ENCODE data around the gene FN1.

The FN1 gene

DNA sequence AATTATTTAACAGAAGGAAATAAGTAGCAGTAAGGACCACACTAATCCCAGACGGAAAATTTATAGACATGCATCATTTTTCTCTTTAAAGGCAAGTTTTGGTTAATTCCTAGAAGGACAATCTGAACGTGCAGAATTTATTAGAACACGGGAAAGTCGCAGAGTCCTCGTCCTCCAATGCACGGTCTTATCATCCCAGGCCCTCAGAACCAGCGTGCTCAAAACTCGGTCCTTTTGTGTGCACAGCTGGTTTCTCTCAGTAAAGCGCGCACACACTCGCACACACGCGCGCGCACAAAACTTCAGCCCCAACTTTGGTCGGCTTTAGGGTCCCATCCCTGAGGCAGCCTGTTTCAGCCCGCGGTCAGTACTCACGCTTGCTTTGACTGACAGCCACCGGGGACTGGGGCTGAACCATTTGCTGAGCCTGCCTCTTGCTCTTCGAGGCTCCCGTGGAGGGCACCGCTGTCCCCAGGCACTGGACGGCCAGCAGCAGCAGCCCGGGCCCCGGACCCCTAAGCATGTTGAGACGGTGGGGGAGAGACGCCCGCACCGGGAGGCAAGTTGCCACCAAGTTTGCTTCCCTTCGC, 493 bp downstream of the FN1 start (continued):
- TF ChIP-seq, protein P1, sequence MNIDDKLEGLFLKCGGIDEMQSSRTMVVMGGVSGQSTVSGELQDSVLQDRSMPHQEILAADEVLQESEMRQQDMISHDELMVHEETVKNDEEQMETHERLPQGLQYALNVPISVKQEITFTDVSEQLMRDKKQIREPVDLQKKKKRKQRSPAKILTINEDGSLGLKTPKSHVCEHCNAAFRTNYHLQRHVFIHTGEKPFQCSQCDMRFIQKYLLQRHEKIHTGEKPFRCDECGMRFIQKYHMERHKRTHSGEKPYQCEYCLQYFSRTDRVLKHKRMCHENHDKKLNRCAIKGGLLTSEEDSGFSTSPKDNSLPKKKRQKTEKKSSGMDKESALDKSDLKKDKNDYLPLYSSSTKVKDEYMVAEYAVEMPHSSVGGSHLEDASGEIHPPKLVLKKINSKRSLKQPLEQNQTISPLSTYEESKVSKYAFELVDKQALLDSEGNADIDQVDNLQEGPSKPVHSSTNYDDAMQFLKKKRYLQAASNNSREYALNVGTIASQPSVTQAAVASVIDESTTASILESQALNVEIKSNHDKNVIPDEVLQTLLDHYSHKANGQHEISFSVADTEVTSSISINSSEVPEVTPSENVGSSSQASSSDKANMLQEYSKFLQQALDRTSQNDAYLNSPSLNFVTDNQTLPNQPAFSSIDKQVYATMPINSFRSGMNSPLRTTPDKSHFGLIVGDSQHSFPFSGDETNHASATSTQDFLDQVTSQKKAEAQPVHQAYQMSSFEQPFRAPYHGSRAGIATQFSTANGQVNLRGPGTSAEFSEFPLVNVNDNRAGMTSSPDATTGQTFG (tag by site-specific recombination; IDR thresholded peaks at IDR 0.05; ENCODE audit: borderline replicate concordance) = no peak
- TF ChIP-seq ZNF596 (tag by site-specific recombination; IDR thresholded peaks at IDR 0.05) (no peak), ZNF777 (tag by site-specific recombination; IDR thresholded peaks at IDR 0.05; ENCODE audit: borderline replicate concordance) (0 out of 2 replicates have a peak, but pooled peaks have one; percentile 58), ZNF658 (tag by site-specific recombination; IDR thresholded peaks at IDR 0.05) (no peak), ZFP37 (tag by site-specific recombination; IDR thresholded peaks at IDR 0.05) (0 out of 2 replicates have a peak, but pooled peaks have one; percentile 29), ZNF16 (tag by site-specific recombination; IDR thresholded peaks at IDR 0.05; ENCODE audit: low read depth) (no peak), ZSCAN23 (tag by site-specific recombination; IDR thresholded peaks at IDR 0.05) (no peak), ZBTB8A (tag by site-specific recombination; IDR thresholded peaks at IDR 0.05) (peak; percentile 67), ZNF23 (tag by site-specific recombination; IDR thresholded peaks at IDR 0.05; ENCODE audit: borderline replicate concordance) (no peak), ZNF366 (tag by site-specific recombination; conservative IDR thresholded peaks at IDR 0.05) (no peak), ZBTB48 (tag by site-specific recombination; IDR thresholded peaks at IDR 0.05) (peak; percentile 81)
- TF ChIP-seq, protein P2, sequence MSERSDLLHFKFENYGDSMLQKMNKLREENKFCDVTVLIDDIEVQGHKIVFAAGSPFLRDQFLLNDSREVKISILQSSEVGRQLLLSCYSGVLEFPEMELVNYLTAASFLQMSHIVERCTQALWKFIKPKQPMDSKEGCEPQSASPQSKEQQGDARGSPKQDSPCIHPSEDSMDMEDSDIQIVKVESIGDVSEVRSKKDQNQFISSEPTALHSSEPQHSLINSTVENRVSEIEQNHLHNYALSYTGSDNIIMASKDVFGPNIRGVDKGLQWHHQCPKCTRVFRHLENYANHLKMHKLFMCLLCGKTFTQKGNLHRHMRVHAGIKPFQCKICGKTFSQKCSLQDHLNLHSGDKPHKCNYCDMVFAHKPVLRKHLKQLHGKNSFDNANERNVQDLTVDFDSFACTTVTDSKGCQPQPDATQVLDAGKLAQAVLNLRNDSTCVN (tag by site-specific recombination; optimal IDR thresholded peaks at IDR 0.05) = peak; percentile 75
- TF ChIP-seq, protein P3, sequence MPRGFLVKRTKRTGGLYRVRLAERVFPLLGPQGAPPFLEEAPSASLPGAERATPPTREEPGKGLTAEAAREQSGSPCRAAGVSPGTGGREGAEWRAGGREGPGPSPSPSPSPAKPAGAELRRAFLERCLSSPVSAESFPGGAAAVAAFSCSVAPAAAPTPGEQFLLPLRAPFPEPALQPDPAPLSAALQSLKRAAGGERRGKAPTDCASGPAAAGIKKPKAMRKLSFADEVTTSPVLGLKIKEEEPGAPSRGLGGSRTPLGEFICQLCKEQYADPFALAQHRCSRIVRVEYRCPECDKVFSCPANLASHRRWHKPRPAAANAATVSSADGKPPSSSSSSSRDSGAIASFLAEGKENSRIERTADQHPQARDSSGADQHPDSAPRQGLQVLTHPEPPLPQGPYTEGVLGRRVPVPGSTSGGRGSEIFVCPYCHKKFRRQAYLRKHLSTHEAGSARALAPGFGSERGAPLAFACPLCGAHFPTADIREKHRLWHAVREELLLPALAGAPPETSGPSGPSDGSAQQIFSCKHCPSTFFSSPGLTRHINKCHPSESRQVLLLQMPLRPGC (tag by site-specific recombination; IDR thresholded peaks at IDR 0.05) = no peak
- TF ChIP-seq, protein P4, sequence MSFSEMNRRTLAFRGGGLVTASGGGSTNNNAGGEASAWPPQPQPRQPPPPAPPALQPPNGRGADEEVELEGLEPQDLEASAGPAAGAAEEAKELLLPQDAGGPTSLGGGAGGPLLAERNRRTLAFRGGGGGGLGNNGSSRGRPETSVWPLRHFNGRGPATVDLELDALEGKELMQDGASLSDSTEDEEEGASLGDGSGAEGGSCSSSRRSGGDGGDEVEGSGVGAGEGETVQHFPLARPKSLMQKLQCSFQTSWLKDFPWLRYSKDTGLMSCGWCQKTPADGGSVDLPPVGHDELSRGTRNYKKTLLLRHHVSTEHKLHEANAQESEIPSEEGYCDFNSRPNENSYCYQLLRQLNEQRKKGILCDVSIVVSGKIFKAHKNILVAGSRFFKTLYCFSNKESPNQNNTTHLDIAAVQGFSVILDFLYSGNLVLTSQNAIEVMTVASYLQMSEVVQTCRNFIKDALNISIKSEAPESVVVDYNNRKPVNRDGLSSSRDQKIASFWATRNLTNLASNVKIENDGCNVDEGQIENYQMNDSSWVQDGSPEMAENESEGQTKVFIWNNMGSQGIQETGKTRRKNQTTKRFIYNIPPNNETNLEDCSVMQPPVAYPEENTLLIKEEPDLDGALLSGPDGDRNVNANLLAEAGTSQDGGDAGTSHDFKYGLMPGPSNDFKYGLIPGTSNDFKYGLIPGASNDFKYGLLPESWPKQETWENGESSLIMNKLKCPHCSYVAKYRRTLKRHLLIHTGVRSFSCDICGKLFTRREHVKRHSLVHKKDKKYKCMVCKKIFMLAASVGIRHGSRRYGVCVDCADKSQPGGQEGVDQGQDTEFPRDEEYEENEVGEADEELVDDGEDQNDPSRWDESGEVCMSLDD (tag by site-specific recombination; IDR thresholded peaks at IDR 0.05) = peak; percentile 58; the same call in 1 of the 2 replicates
- TF ChIP-seq, protein P5, sequence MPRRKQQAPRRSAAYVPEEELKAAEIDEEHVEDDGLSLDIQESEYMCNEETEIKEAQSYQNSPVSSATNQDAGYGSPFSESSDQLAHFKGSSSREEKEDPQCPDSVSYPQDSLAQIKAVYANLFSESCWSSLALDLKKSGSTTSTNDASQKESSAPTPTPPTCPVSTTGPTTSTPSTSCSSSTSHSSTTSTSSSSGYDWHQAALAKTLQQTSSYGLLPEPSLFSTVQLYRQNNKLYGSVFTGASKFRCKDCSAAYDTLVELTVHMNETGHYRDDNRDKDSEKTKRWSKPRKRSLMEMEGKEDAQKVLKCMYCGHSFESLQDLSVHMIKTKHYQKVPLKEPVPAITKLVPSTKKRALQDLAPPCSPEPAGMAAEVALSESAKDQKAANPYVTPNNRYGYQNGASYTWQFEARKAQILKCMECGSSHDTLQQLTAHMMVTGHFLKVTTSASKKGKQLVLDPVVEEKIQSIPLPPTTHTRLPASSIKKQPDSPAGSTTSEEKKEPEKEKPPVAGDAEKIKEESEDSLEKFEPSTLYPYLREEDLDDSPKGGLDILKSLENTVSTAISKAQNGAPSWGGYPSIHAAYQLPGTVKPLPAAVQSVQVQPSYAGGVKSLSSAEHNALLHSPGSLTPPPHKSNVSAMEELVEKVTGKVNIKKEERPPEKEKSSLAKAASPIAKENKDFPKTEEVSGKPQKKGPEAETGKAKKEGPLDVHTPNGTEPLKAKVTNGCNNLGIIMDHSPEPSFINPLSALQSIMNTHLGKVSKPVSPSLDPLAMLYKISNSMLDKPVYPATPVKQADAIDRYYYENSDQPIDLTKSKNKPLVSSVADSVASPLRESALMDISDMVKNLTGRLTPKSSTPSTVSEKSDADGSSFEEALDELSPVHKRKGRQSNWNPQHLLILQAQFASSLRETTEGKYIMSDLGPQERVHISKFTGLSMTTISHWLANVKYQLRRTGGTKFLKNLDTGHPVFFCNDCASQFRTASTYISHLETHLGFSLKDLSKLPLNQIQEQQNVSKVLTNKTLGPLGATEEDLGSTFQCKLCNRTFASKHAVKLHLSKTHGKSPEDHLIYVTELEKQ (tag by site-specific recombination; IDR thresholded peaks at IDR 0.05; ENCODE audit: borderline replicate concordance) = no peak
- TF ChIP-seq, protein P6, sequence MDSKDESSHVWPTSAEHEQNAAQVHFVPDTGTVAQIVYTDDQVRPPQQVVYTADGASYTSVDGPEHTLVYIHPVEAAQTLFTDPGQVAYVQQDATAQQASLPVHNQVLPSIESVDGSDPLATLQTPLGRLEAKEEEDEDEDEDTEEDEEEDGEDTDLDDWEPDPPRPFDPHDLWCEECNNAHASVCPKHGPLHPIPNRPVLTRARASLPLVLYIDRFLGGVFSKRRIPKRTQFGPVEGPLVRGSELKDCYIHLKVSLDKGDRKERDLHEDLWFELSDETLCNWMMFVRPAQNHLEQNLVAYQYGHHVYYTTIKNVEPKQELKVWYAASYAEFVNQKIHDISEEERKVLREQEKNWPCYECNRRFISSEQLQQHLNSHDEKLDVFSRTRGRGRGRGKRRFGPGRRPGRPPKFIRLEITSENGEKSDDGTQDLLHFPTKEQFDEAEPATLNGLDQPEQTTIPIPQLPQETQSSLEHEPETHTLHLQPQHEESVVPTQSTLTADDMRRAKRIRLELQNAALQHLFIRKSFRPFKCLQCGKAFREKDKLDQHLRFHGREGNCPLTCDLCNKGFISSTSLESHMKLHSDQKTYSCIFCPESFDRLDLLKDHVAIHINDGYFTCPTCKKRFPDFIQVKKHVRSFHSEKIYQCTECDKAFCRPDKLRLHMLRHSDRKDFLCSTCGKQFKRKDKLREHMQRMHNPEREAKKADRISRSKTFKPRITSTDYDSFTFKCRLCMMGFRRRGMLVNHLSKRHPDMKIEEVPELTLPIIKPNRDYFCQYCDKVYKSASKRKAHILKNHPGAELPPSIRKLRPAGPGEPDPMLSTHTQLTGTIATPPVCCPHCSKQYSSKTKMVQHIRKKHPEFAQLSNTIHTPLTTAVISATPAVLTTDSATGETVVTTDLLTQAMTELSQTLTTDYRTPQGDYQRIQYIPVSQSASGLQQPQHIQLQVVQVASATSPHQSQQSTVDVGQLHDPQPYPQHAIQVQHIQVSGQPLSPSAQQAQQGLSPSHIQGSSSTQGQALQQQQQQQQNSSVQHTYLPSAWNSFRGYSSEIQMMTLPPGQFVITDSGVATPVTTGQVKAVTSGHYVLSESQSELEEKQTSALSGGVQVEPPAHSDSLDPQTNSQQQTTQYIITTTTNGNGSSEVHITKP (tag by site-specific recombination; IDR thresholded peaks at IDR 0.05) = peak; percentile 59
